T-helper 2 cell treated with Interferon-gamma antibody and Interleukin-4, amounts not matched to agents 5 μg/mL and 100 μg/mL, for 36 hours (primary cell): ENCODE data around the gene MRPL11.
A peak's percentile ranks its signal among the peaks of the same experiment; 100 is the strongest.

ENCODE experiments used
- DNase-seq: peaks from one replicate; pipeline ENCODE4 v3.0.0; 2021; ENCODE audit warnings: low spot score
- H3K27ac Mint-ChIP-seq: one replicate; pipeline ENCODE4 v1.8.0; 2021; ENCODE audit warnings: mild to moderate bottlenecking, mixed read lengths
- H3K27me3 Mint-ChIP-seq: one replicate; pipeline ENCODE4 v1.8.0; 2021; ENCODE audit warnings: low read depth, mixed read lengths
- H3K36me3 Mint-ChIP-seq: one replicate; pipeline ENCODE4 v1.8.0; 2021; ENCODE audit warnings: low read depth, mixed read lengths
- H3K4me1 Mint-ChIP-seq: one replicate; pipeline ENCODE4 v1.8.0; 2021; ENCODE audit warnings: low read depth, mixed read lengths
- H3K4me3 Mint-ChIP-seq: one replicate; pipeline ENCODE4 v1.8.0; 2022; ENCODE audit warnings: mild to moderate bottlenecking, moderate library complexity, mixed read lengths
- H3K9me3 Mint-ChIP-seq: one replicate; pipeline ENCODE4 v1.8.0; 2021; ENCODE audit warnings: mixed read lengths

MRPL11 gene

GRCh38 chr11:66412110-66412509 lies 26.5 kb downstream of the MRPL11 start:
- no peak for DNase-seq
- Mint-ChIP-seq H3K9me3 (no peaks in the 10 kb centered on the region), H3K4me3 (no peak overlapping the region), H3K27ac (no peak overlapping the region), H3K27me3 (peaks cover 13% of the 10 kb centered on the region), H3K36me3 (no peaks in the 10 kb centered on the region), H3K4me1 (peaks cover 4% of the 10 kb centered on the region)

- Mint-ChIP-seq H3K36me3 (no peaks in the 10 kb centered on the region), H3K27me3 (peaks cover 13% of the 10 kb centered on the region), H3K4me3 (no peak overlapping the region), H3K27ac (no peak overlapping the region), H3K9me3 (no peaks in the 10 kb centered on the region), H3K4me1 (peaks cover 4% of the 10 kb centered on the region)
- no peak for DNase-seq
Measured at GRCh38 chr11:66411323-66411722, 27.3 kb downstream of the MRPL11 start.

GRCh38 chr11:66410191-66410590 lies 28.5 kb downstream of the MRPL11 start:
- peaks cover 4% of the 10 kb centered on the region for H3K4me1 Mint-ChIP-seq
- peak overlapping the region; percentile 40 for H3K4me3 Mint-ChIP-seq
- no peak for DNase-seq
- no peak overlapping the region for H3K27ac Mint-ChIP-seq
- no peaks in the 10 kb centered on the region for H3K9me3 Mint-ChIP-seq
- H3K36me3 Mint-ChIP-seq, result no peaks in the 10 kb centered on the region
- H3K27me3 Mint-ChIP-seq, result peaks cover 14% of the 10 kb centered on the region

GRCh38 chr11:66409226-66409625 lies 29.4 kb downstream of the MRPL11 start:
- Mint-ChIP-seq H3K27ac (no peak overlapping the region), H3K4me3 (no peak overlapping the region), H3K9me3 (no peaks in the 10 kb centered on the region), H3K27me3 (peaks cover 9% of the 10 kb centered on the region), H3K36me3 (no peaks in the 10 kb centered on the region), H3K4me1 (peaks cover 4% of the 10 kb centered on the region)
- DNase-seq, result no peak

GRCh38 chr11:66408488-66409214 lies 30.0 kb downstream of the MRPL11 start:
- Mint-ChIP-seq H3K9me3 (no peaks in the 10 kb centered on the region), H3K27ac (peak overlapping the region; percentile 50), H3K4me3 (peak overlapping the region; percentile 83), H3K27me3 (peaks cover 9% of the 10 kb centered on the region), H3K4me1 (peaks cover 4% of the 10 kb centered on the region), H3K36me3 (no peaks in the 10 kb centered on the region)
- peak; percentile 87 for DNase-seq

GRCh38 chr11:66407651-66408050 lies 31.0 kb downstream of the MRPL11 start:
- Mint-ChIP-seq H3K9me3 (no peaks in the 10 kb centered on the region), H3K36me3 (no peaks in the 10 kb centered on the region)
- no peak for DNase-seq

GRCh38 chr11:66393954-66394353 lies 44.7 kb downstream of the MRPL11 start:
- Mint-ChIP-seq H3K4me1 (no peaks in the 10 kb centered on the region), H3K4me3 (no peak overlapping the region), H3K27me3 (peaks cover 10% of the 10 kb centered on the region), H3K36me3 (no peaks in the 10 kb centered on the region), H3K27ac (no peak overlapping the region), H3K9me3 (no peaks in the 10 kb centered on the region)
- DNase-seq, result no peak

More at GRCh38 chr11:66407651-66408050, 31.0 kb downstream of the MRPL11 start:
- peaks cover 4% of the 10 kb centered on the region for H3K4me1 Mint-ChIP-seq
- no peak overlapping the region for H3K27ac Mint-ChIP-seq
- H3K4me3 Mint-ChIP-seq, result no peak overlapping the region
- H3K27me3 Mint-ChIP-seq, result peaks cover 11% of the 10 kb centered on the region

- Mint-ChIP-seq H3K27ac (no peak overlapping the region), H3K4me3 (no peak overlapping the region), H3K36me3 (no peaks in the 10 kb centered on the region), H3K4me1 (peaks cover 5% of the 10 kb centered on the region), H3K27me3 (peaks cover 11% of the 10 kb centered on the region), H3K9me3 (no peaks in the 10 kb centered on the region)
- DNase-seq, result no peak
Measured at GRCh38 chr11:66391322-66391721, 47.3 kb downstream of the MRPL11 start.

- H3K36me3 Mint-ChIP-seq, result no peaks in the 10 kb centered on the region
- peaks cover 10% of the 10 kb centered on the region for H3K4me1 Mint-ChIP-seq
- H3K27ac Mint-ChIP-seq, result no peak overlapping the region
- H3K4me3 Mint-ChIP-seq, result no peak overlapping the region
- H3K27me3 Mint-ChIP-seq, result peaks cover 8% of the 10 kb centered on the region
- DNase-seq, result peak; percentile 54
- no peaks in the 10 kb centered on the region for H3K9me3 Mint-ChIP-seq
Measured at GRCh38 chr11:66388780-66389386, 49.8 kb downstream of the MRPL11 start.

- H3K4me1 Mint-ChIP-seq, result peaks cover 10% of the 10 kb centered on the region
- H3K4me3 Mint-ChIP-seq, result peak overlapping the region; percentile 35
- no peak overlapping the region for H3K27ac Mint-ChIP-seq
- no peaks in the 10 kb centered on the region for H3K9me3 Mint-ChIP-seq
- DNase-seq, result peak; percentile 62
- peaks cover 5% of the 10 kb centered on the region for H3K27me3 Mint-ChIP-seq
- no peaks in the 10 kb centered on the region for H3K36me3 Mint-ChIP-seq
Measured at GRCh38 chr11:66386171-66387069, 52.2 kb downstream of the MRPL11 start.
